ENCODE measurements around the gene ABCA10.

ABCA10 gene

GRCh38 chr17:69230939-69231338, 2.3 kb upstream of the ABCA10 start:
- H3K4me3 ChIP-seq (ENCODE audit: low read depth, low read length), result no peak overlapping the region
- no peak for TF ChIP-seq CTCF (IDR thresholded peaks at IDR 0.05; ENCODE audit: borderline replicate concordance, insufficient read depth, low read depth, low read length)

- no peak for TF ChIP-seq CTCF (IDR thresholded peaks at IDR 0.05; ENCODE audit: borderline replicate concordance, insufficient read depth, low read depth, low read length)
These were observed 606 bp downstream of the ABCA10 start for GRCh38 chr17:69228018-69228417.

GRCh38 chr17:69227541-69227940, 1.1 kb downstream of the ABCA10 start:
- no peak overlapping the region for H3K4me3 ChIP-seq (ENCODE audit: low read depth, low read length)
- TF ChIP-seq CTCF (IDR thresholded peaks at IDR 0.05; ENCODE audit: borderline replicate concordance, insufficient read depth, low read depth, low read length), result no peak

More at GRCh38 chr17:69228018-69228417, 606 bp downstream of the ABCA10 start:
- no peak overlapping the region for H3K4me3 ChIP-seq (ENCODE audit: low read depth, low read length)

GRCh38 chr17:69223809-69224208, 4.8 kb downstream of the ABCA10 start:
- no peak overlapping the region for H3K4me3 ChIP-seq (ENCODE audit: low read depth, low read length)
- TF ChIP-seq CTCF (IDR thresholded peaks at IDR 0.05; ENCODE audit: borderline replicate concordance, insufficient read depth, low read depth, low read length), result no peak

- no peak overlapping the region for H3K4me3 ChIP-seq (ENCODE audit: low read depth, low read length)
- no peak for TF ChIP-seq CTCF (IDR thresholded peaks at IDR 0.05; ENCODE audit: borderline replicate concordance, insufficient read depth, low read depth, low read length)
These were observed 5.8 kb downstream of the ABCA10 start for GRCh38 chr17:69222707-69223258.

- no peak for TF ChIP-seq CTCF (IDR thresholded peaks at IDR 0.05; ENCODE audit: borderline replicate concordance, insufficient read depth, low read depth, low read length)
These were observed 8.5 kb downstream of the ABCA10 start for GRCh38 chr17:69220098-69220497.

GRCh38 chr17:69218986-69219385, 9.6 kb downstream of the ABCA10 start:
- H3K4me3 ChIP-seq (ENCODE audit: low read depth, low read length), result no peak overlapping the region
- no peak for TF ChIP-seq CTCF (IDR thresholded peaks at IDR 0.05; ENCODE audit: borderline replicate concordance, insufficient read depth, low read depth, low read length)

More at GRCh38 chr17:69220098-69220497, 8.5 kb downstream of the ABCA10 start:
- H3K4me3 ChIP-seq (ENCODE audit: low read depth, low read length), result no peak overlapping the region

Data from GM12875 (cell line).